HG03521 (cell line): ENCODE results near the gene SERPINB12.

Source experiments
- ATAC-seq: cut with Tn5 transposase; IDR thresholded peaks from one replicate; pipeline ENCODE4 v1.9.1; 2021; ENCODE audit warnings: mild to moderate bottlenecking, moderate library complexity; ENCODE audit not compliant: unreplicated experiment

SERPINB12 gene

DNA sequence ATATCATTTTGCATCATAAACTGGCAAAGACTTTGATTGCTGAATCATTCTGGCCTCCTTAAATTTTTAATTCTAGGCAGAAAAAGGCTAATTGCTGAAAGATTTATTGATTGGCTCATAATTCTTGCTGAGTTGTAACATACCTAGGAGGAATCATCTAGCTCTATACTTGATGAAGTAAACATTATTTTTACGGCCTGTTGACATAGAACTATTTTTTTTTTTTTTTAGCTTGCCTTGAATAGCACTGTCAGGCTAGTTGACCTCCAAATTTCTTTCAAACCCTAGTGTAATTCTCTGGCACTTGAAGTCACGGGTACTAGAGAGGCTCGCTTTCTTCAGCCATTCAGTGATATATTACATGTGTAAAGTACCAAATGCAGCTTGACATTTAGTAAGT is 2.8 kb downstream of the SERPINB12 start:
- no peak for ATAC-seq

GRCh38 chr18:63550068-63550467 is 7.9 kb downstream of the SERPINB12 start:
- no peak for ATAC-seq

DNA sequence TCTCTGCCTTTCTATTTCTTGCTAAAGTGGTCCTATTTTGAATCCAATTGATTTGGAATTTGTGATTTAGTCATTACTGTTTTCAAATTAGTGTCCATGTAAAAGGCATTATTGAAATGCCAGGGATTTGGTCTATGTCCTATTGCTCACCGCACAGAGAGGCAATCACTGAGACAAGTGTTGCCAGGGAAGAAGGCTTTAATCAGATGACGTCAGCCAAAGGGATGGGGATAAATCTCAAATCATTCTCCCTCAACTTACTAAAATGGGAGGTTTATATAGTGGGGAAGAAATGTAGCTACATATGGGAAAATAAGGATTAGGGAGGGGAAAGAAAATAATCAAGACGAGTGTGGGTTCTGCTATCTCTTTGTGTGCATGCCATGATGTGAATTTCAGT is 9.6 kb downstream of the SERPINB12 start:
- no peak for ATAC-seq

- ATAC-seq: no peak
These were observed 10.4 kb downstream of the SERPINB12 start for GRCh38 chr18:63552581-63552980.

DNA sequence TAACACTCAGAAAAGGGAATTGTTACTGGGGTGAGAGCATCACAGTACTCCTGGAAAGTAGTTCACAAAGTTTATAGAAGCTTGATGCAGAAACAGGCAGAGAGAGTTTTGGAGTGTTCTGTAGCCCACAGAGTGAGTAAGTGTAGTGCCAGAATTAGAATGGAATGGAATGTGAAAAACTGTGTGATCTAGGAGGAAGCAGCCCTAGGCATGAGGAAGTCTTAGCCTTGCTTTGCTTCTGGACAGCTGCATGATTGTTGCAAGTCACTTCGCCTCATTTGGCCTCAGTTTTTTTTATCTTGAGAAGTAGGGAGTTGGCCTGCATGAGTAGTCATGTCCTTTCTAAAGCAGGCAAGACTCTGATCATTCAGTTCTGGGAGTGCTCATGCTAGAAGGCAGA is 10.9 kb downstream of the SERPINB12 start:
- ATAC-seq: no peak

GRCh38 chr18:63559567-63560491 is 17.7 kb downstream of the SERPINB12 start:
- no peak for ATAC-seq

- ATAC-seq: peak; percentile 71
These were observed 20.1 kb downstream of the SERPINB12 start for GRCh38 chr18:63562284-63562683.

- no peak for ATAC-seq
These were observed 21.9 kb downstream of the SERPINB12 start for GRCh38 chr18:63564021-63564420.

DNA sequence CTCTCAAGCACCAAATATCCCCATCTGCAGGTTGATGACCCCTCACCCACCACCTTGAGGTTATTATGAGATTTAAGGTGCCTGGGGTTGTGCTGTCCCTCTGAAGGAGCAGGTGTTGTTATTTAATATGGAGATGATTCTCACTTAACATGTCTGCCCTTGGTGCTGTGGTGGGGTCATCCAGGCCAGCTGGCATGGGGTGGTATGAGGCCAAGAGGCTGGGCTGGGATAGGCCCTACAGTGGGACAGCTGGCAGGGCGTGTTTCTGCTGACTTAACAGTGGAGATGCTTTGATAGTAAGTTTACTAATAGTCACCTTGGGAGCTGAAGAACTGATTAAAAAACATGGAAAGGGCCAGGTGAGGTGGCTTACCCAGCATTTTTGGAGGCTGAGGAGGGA is 22.4 kb downstream of the SERPINB12 start:
- no peak for ATAC-seq

DNA sequence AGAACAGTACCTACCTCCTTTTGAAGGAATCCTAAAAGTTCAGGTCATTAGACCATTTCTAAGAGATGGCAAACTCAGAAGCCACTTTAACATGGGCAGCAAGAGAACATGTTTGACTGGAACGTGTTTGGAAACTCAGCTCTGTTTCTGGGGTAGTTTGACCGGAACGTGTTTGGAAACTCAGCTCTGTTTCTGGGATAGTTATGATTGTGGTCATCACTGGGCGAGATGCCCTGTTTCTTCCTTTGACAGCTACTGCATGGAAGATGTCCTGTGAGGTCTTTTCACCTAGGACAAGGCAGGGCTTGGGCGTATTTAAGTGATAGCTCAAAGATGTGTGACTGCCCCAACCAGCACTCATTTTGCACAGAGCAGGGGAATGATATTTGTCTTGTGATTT is 25.1 kb downstream of the SERPINB12 start:
- no peak for ATAC-seq

GRCh38 chr18:63567825-63568224 is 25.7 kb downstream of the SERPINB12 start:
- ATAC-seq: no peak

GRCh38 chr18:63570721-63571120 is 28.6 kb downstream of the SERPINB12 start:
- ATAC-seq: no peak

DNA sequence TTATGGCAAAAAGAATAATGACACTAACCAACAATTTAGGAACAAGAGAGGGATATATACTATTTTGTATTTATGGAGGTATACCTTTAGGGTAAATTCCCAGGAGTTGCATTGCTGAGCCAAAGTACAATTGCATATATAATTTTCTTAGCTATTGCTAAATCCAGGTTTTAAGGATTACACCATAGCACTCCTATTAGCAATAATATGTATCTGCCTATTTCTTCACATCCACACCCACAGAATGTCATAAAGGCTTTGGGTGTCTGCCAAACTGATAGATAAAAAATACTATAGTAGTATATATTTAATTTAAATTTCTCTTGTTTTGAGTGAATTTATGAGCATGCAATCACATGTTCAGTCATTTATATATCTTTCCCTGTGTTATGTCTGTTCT is 33.5 kb downstream of the SERPINB12 start:
- no peak for ATAC-seq

GRCh38 chr18:63578357-63578958 is 36.3 kb downstream of the SERPINB12 start:
- peak; percentile 51 for ATAC-seq

- ATAC-seq: no peak
These were observed 37.4 kb downstream of the SERPINB12 start for GRCh38 chr18:63579616-63580015.

DNA sequence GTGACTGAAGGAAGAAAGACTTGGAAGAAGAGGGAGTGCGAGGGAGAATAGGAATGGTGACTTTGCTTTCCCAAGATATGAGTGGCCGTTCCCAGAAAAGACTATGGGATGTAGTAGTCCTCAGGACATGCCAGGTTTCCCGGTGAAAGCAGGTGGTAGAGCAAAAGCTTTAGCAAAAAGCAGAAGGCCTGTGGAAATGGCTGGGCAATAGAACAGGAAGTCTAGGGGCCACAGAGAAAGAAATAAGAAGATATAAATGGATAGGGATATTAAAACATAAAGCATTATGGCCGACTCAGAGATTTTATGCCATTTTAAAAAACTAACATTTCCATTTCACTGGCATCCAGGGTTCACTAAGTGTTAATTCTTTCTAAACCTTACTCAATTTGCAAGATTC is 43.8 kb downstream of the SERPINB12 start:
- no peak for ATAC-seq

DNA sequence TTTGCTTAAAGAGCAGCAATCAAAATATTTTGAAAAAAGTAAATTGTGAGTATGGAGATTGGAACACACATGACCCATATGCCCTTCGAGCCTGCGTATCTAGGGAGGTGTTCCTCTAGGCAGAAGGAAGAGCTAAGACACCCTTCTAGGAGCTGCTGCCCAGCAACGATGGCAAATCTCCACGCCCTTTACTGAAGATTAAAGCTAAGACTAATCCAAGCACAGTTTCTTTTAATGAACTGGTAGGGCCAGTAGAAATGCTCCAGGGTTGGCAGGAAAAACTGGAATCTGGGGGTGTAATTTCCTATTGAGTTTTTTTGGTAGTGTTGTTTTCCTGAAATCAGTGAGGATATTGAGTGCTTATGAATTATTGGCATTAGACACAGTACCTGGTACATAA is 44.3 kb downstream of the SERPINB12 start:
- no peak for ATAC-seq

GRCh38 chr18:63586966-63587365 is 44.8 kb downstream of the SERPINB12 start, which contains the start of gene SERPINB13:
SERPINB13 (plus strand) TSS chr18:63587343; CDS start chr18:63588668, 1,325 bp downstream.
- no peak for ATAC-seq

GRCh38 chr18:63588909-63589308 is 46.7 kb downstream of the SERPINB12 start:
- no peak for ATAC-seq

GRCh38 chr18:63590373-63590772 is 48.2 kb downstream of the SERPINB12 start:
- no peak for ATAC-seq

- ATAC-seq: no peak
These were observed 49.0 kb downstream of the SERPINB12 start for GRCh38 chr18:63590966-63591695.

- no peak for ATAC-seq
These were observed 49.6 kb downstream of the SERPINB12 start for GRCh38 chr18:63591725-63592124.
